ENCODE results near the gene BCAS3.
"Not testable (repeated sequence)": the region's sequence is repeated elsewhere in the genome, so short reads cannot be mapped to it uniquely, and the experiment has no call there.

Gene BCAS3

DNA sequence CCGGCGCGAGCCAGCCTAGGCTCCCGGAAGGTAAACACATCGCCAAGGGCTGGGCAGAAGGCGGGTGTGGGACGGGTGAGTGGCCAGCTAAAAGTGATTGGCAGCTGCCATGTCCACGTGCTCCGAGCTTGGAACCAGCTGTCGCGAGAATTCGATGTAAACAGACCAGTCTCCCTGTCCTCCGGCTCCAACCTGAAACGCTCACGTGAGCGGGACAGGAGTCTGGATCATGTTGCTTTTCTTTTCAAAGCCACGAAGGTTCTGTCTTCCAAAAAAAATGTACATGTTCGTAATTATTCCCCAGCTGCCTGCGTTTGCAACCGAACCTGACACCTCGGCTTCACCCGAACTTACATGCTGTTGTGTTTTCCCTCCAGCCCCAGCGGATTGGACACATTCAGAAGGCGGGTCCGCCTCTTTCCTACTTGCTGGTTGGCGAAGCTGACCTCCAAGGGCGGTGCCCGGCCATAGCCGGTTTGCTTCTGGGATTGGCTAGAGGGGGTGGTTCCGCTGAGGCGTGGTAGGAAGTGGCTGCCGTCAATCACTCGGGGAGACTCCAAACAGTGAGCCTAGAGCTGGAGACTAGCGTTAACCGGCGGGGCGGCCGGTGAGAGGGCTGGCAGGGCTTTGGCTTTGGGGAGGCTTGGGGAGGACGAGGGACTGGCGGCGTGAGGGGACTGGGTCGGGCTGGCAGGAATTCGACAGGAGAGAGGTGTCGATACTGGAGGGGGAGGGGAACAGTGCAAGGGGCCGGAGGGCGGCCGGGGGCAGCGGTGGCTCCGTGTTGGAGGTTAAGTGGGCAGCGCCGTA lies at the start of gene BCAS3:
TSS of gene BCAS3 (plus strand) at position 544 of the 810 bp plus-strand sequence.
- DNase-seq, result peak; percentile 99

DNA sequence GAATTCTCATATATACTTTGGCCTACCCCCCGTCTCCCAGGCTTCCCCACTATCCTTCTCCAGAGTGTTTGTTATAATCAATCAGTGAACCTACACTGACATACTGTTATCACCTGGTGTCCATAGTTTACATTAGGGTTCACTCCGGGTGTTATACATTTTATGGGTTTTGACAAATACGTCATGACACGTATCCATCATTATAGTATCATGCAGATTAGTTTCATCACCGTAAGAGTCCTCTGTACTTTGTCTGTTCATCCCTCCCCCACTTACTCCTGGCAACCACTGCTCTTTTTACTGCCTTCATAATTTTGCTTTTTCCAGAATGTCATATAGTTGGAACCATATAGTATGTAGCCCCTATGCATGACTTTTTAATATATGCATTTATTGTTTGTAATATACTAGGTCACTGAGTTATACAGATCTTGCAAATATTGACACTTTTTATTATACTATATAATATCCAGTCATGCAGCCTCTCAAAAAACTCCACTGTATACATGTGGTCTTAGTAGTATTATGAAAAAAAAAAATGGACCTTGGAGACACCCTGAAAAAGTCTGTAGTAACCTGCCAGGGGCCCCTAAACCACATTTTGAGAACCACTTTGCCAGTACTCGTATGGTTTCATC lies 49.3 kb upstream of the BCAS3 start:
- no peak for DNase-seq

DNA sequence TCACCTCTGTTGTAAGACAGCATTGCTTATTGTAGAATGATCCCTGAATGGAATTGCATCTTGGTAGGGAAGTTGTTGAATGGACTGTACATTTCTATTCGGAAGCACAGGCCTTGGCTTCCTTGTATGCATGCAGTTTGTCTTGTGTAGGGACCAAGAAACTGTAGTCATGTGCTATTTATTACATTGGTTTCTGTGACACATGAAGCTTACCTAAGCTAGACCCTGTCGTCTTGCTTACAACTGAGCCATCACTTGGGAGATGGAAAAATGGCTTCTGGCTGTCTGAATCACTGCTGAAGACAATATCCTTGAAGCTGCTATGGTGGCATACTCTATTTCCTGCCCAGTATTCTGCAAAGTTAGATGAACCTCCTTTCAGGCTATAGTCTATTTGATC lies 48.5 kb upstream of the BCAS3 start:
- no peak for DNase-seq

DNA sequence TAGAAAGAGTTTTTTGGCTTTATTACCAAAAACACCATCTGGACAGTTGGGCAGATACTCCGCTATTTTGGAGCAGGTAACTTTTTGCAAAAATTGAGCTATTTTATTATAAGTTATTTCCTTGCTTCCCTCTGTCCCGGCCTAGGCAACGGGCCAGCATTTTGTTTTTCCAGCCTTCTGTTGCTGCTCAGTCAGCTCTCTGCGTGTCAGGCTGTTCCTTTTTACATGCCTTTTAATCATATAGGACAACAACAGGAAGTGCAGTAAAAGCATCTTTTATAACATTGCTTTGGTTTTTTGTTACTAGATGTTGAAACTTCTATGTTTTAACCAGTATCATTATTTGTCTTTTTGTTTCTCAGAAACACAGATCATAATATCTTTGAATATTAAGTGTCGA lies 47.3 kb upstream of the BCAS3 start:
- DNase-seq, result no peak

DNA sequence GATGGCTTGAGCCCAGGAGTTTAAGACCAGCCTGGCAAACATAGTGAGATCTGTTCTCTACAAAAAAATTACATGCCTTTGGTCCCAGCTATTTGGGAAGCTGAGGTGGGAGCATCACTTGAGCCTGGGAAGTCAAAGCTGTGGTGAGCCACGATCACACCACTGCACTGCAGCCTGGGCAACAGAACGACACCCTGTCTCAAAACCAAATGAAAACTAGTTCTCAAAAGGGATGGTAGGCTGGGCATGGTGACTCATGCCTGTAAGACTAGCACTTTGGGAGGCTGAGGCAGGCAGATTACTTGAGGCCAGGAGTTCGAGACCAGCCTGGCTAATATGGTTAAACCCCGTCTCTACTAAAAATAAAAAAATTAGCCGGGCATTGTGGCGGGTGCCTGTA lies 46.5 kb upstream of the BCAS3 start:
- DNase-seq, result no peak

DNA sequence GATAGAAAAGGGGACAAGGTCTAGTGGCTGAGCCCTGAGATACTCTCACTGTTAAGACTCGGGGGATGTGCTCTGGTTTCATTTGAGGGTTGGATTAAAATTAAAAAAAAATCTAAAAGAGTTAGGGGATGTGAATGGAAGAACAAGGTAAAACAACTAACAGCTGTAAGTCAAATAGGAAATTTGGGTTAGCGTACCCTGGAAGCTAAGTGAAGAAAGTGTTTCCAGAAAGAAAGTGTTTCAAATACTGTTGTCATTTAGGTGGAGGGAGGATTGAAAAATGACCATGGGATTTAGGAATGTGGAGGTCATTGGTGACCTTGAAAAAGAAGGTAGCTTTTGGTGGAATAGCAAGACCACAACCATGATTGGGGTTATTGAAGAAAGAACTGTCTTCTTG lies 40.0 kb upstream of the BCAS3 start:
- DNase-seq, result no peak

DNA sequence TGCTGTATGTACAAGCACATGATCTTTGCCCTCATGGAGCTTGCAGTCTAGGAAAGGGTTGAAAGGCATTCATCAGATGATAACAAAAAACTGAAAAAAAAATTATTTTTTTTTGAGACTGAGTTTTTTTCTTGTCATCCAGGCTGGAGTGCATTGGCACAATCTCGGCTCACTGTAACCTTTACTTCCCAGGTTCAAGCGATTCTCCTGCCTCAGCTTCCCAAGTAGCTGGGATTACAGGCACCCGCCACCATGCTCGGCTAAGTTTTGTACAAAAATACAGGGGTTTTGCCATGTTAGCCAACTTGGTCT lies 38.7 kb upstream of the BCAS3 start:
- no peak for DNase-seq

DNA sequence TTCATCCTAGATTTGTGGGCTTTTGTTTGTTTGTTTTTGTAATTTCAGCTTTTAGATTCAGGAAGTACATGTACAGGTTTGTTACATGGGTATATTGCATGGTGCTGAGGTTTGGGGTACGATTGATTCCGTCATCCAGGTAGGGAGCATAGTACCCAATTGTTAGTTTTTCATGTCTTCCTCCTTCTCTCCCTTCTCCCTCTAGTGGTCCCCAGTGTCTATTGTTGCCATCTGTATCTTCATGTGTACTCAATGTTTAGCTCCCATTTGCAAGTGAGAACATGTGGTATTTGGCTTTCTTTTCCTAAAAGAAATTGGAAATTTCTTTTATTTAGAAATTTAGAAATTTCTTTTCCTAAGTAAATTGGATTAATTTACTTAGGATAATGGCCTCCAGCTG lies 37.1 kb upstream of the BCAS3 start:
- DNase-seq, result peak; percentile 41

DNA sequence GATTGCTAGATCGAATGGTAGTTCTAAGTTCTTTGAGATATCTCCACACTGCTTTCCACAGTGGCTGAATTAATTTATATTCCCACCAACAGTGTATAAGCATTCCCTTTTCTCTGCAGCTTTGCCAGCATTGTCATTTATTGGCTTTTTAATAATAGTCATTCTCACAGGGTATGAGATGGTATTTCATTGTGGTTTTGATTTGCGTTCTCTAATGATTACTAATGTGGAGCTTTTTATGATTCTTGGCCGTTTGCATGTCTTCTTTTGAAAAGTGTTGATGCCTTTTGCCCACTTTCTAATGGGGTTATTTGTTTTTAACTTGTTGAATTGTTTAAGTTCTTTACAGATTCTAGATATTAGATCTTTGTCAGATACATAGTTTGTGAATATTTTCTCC lies 36.5 kb upstream of the BCAS3 start:
- DNase-seq, result no peak

DNA sequence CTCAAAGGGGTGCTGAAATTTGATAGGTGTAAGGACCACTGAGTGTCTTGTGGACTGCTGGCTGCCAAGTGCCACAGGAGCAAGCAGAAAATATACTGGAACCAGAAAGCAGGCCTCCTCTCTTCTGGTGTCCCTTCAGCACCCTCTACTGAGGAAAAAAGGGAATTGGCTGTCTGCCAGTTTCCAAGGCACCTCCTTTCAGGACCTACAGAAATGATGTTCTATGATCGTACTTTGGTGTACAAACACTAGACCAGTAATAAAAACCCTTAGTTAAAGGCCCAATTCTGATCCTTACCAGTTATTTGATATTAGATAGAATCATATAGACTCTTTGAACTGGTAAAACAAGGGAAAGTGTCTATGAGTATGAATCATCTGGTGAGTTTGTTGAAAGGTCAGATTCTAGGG lies 35.8 kb upstream of the BCAS3 start:
- DNase-seq, result peak; percentile 88

DNA sequence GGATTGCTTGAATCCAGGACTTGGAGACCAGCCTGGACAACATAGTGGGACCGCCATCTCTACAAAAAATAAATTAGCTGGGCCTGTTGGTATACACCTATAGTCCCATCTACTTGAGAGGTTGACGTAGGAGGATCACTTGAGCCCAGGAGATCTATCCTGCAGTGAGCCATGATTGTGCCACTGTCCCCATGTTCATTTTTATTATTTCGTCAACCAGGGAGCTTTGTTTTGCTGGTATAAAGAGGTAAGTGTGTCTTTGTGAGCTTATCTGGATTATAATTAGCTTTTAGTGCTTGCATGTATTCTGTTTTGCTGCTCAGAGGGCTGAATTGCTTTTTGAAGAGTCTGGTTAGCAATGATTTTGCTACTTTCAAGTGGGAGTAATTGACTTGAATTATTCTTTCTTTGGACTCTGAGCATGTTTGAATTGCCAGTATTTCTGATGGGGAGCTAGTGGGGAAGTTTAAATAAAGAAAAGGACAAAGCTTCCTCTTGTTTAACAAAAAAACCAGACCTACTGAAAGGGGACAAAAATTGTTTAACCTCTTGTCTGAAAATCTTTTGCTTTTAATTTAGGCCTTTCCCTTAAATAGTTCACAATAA lies 31.6 kb upstream of the BCAS3 start:
- DNase-seq, result no peak

DNA sequence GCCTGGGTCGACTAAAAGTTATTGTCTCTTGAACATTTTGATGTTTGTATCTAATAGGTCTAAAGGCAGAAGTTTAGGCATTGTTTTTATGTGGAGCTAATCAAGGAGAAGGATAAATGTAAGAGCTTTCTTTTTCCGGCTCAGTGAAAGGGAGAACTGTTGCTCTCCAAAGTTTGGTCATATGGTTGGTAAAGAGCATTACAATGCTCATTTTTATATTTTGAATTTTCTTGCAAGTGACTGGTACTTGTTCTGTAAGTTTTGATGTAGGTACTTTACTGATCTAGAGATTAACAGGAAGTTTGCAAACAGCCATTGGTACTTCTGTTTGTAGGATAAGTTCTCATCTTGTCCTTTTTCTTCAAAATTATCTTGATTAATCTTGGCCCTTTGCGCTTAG lies 30.9 kb upstream of the BCAS3 start:
- DNase-seq, result no peak

DNA sequence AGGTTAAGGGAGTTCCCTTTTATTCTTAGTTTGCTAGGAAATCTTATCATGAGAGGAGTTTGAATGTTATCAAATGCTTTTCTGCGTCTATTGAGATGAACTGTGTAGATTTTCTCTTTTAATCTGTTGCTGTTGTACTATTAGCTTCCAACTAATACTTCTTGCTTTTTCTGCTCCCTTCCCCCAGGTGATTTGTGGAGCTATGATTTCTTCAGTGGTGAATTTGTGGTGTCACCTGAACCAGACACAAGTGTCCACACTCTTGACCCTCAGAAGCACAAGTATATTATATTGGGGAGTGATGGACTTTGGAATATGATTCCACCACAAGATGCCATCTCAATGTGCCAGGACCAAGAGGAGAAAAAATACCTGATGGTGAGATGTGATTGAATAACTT lies 29.9 kb upstream of the BCAS3 start:
- DNase-seq, result no peak

DNA sequence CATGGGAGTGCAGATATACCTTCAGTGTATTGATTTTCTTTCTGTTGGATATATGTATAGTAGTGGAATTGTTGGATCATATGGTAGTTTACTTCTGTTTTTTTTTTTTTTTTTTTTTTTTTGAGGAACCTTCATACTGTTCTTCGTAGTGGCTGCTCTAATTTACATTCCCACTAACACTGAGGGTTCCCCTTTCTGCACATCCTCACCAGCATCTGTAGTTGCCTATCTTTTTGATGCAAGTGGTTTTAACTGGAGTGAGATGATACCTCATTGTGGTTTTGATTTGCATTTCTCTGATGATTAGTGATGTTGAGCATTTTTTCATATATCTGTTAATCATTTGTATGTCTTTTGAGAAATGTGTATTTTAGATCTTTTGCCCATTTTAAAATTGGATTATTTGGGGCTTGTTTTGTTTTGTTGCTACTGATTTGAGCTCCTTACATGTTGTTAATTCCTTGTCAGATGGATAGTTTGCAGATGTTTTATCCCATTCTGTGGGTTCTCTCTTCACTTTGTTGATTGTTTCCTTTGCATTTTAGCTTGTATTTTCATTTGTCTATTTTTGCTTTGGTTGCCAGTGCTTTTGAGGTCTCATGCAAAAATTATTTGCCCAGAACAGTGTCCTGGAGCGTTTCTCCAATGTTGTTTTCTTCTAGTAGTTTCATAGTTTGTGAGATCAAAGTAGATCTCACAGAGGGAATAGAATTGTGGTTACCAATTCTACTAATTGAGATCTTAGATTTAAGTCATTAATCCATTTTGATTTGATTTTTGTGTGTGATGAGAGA lies 25.0 kb upstream of the BCAS3 start:
- peak; percentile 18 for DNase-seq

DNA sequence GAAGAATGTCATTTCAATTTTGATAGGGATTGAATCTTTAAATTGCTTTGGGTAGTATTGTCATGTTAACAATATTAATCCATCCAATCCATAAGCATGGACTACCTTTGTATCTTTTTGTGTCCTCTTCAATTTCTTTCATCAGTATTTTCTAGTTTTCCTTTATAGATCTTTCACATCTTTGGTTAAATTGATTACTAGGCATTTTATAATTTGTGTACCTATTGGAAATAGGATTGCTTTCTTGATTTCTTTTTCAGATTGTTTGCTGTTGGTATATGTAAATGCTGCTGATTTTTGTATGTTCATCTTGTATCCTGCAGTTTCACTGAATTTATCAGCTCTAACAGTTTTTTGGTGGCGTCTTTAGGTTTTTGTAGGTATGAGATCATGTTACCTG lies 24.1 kb upstream of the BCAS3 start:
- DNase-seq, result no peak

DNA sequence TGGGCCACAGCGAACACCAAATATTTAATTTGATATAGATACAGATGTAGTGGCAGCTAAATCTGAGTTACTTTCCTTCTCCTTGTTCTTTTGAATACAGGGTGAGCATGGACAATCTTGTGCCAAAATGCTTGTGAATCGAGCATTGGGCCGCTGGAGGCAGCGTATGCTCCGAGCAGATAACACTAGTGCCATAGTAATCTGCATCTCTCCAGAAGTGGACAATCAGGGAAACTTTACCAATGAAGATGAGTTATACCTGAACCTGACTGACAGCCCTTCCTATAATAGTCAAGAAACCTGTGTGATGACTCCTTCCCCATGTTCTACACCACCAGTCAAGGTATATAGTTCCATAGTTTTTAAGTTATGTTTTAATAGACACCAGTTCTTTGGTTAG lies 21.2 kb upstream of the BCAS3 start:
- peak; percentile 53 for DNase-seq

DNA sequence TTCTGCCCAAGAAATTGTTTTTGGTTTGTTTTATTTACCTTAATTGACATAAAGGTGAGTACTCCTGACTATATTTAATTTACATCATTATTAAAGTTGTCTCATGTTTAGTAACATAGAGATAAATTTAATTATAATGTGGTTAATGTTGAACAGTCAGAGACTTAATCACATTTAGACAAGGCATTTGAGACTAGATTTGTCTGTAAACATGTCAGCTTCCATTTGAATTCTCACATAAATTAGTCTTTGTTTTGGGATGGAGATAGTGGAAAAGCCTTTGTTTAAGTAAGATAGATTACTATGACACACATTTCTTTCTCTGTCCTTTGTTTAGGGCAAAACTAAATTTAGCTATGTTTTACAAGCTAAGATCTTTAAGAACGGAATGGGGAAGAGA lies 18.5 kb upstream of the BCAS3 start:
- no peak for DNase-seq

DNA sequence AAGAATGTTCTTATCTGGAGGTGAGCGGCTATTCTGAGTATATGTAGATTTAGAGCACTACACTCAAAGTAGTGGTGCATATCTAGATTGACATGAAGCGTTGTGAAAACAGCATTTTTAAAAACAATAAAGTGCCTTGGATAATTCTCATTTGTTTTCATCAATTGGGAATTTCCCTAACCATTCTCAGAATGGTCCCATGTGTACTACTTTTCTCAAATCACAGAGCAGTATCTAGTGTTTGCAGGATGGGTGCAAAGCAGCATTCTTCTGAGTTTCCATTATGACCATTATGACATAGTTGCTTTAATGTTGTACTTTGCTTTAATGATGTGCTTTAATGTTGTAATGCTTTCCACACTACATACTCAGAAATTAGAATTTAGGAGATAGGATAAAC lies 16.2 kb upstream of the BCAS3 start:
- no peak for DNase-seq

DNA sequence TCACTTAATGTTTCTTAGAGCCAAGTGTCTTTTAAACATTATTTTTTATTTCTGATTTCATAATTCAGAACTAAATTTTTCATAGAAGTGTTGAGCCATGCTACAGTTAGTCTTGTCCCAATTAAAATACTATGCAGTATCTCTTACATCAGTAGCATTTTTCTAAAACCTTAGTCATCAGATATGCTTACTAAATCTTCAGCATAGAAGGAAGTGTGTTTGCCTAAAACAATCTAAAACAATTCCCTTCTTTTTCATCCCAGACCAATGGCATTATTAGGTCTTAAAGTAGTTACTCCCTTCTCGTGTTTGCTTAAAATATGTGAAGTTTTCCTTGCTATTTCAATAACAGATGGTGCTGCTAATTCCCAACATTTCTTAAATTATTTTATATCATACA lies 13.6 kb upstream of the BCAS3 start:
- no peak for DNase-seq

DNA sequence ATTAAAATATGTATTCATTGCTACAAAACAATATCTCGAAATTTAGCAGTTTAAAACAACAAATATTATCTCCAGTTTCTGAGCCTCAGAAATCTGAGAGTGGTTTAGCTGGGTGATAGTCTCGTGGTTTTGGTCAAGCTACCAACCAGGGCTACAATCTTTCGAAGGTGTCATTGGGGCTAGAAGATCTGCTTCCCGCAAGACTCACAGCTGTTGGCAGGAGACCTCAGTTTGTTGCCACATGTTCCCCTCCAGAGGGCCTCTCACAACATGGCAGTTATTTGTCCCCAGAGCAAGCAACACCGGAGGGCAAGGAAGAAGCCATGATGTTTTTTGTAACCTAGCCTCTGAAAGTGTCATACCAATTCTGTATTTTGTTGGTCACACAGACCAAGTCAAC lies 12.0 kb upstream of the BCAS3 start:
- no peak for DNase-seq

DNA sequence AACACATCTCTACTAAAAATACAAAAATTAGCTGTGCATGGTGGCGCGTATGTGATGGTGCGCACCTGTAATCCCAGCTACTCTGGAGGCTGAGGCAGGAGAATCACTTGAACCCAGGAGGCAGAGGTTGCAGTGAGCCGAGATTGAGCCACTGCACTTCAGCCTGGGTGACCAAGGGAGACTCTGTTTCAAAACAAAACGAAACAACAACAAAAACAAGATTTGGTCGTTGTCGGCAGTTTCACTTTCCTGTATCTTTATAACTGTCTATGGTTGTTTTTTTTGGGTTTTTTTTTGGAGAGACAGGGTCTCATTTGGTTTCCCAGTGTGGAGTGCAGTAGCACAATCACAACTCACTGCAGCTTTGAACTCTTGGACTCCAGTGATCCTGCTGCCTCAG lies 8.9 kb upstream of the BCAS3 start:
- not testable (repeated sequence) for DNase-seq

DNA sequence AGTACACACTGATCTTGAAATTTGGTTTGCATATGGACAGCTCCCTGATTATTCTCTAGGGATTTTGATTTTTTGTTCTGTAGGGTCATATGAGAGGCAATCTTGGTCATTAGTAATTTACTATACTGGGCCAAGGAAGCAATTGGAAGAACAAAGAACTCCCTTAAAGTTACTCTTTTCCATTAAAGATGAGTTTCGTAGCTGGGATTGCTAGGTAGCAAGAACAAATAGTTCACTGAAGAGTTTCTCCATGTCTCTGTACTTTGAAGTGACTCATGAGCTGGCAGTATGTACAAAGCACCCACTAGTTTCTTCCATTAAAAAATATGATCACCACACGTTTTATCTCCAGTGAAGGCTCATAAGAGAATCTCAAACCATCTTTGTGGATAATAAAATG lies 6.2 kb upstream of the BCAS3 start:
- no peak for DNase-seq

DNA sequence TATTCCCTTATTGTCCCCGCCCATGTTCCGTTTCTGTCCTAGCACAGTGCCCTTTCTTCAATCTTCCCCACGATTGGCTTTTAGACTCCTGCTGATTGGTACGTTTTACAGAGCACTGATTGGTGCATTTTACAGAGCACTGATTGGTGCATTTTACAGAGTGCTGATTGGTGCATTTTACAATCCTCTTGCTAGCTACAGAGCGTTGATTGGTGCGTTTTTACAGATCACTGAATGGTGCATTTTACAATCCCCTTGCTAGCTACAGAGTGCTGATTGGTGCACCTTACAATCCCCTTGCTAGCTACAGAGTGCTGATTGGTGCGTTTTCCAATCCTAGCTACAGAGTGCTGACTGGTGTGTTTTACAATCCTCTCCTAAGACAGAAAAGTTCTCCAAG lies 3.0 kb upstream of the BCAS3 start:
- DNase-seq, result not testable (repeated sequence)

DNA sequence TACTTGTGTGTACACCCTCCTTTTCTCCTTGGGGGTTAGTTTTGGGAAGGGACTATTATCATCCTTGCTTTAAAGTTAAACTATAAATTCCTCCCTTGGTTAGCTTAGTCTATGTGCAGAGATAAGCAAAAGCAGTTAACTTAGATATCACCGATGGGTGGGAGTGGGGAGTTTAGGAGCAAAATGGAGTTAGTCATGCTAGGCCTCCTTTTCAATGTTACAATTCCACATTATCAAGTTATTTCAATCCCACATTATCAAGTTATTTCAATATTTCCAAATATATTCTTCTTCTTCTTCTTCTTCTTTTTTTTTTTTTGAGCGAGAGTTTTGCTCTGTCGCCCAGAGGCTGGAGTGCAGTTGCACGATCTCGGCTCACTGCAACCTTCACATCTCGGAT lies 1.7 kb upstream of the BCAS3 start:
- no peak for DNase-seq
